Thoracic aorta (tissue), 2 donors: ENCODE data around the gene MRPL49. TPM values are rescaled to one million over a fixed set of nuclear protein-coding genes. Genes with fewer than 3 reads are reported as not detected.
"Not testable (repeated sequence)": the region's sequence is repeated elsewhere in the genome, so short reads cannot be mapped to it uniquely, and the experiment has no call there.

Experiments
- ATAC-seq: fragments of 150-250 bp; one replicate; pipeline ENCODE4 v1.8.0; 2017; ENCODE audit warnings: low read depth; ENCODE audit not compliant: insufficient number of reproducible peaks, low FRiP score
- DNase-seq: peaks from one replicate; pipeline ENCODE4 v3.0.0-alpha.2; 2020; ENCODE audit warnings: low spot score
- H3K27ac ChIP-seq, 2 donors: fragments of 200-600 bp; sonication (generic); 1 replicate in 1 of 2; 2 replicates in 1 of 2; pipeline ENCODE4 v1.5.1; 2016; ENCODE audit warnings: mild to moderate bottlenecking in 2 of 2, moderate library complexity in 2 of 2
- H3K27me3 ChIP-seq: fragments of 200-600 bp; sonication (generic); replicated peaks from 2 replicates; pipeline ENCODE4 v1.6.0; 2016; ENCODE audit warnings: mild to moderate bottlenecking; ENCODE audit not compliant: insufficient read depth
- H3K36me3 ChIP-seq: fragments of 200-600 bp; sonication (generic); one replicate; pipeline ENCODE4 v1.5.1; 2016
- H3K4me1 ChIP-seq, 2 donors: fragments of 200-600 bp; sonication (generic); 1 replicate in 1 of 2; 2 replicates in 1 of 2; pipeline versions ENCODE4 v1.5.1 to v1.6.0; 2016; ENCODE audit warnings: low read depth in 2 of 2, mild to moderate bottlenecking in 1 of 2; ENCODE audit not compliant: control insufficient read depth in 1 of 2
- H3K4me3 ChIP-seq: fragments of 200-600 bp; sonication (generic); 2 replicates; pipeline ENCODE4 v1.5.1; 2016; ENCODE audit warnings: mild to moderate bottlenecking
- H3K9me3 ChIP-seq: fragments of 200-600 bp; sonication (generic); 2 replicates; pipeline ENCODE4 v1.5.1; 2016
- CTCF ChIP-seq: fragments of 200-600 bp; sonication (generic); IDR thresholded peaks from one replicate; pipeline ENCODE4 v1.5.1; 2019; ENCODE audit warnings: antibody characterized with exemption
- total RNA-seq, 2 donors: library from RNA; depleted of rRNA; stranded (reverse); fragments of >200 nt; gene quantifications; one replicate each; pipeline versions ENCODE4 v1.1.0 to v1.2.3, GENCODE V29; 2016

The MRPL49 gene
- total RNA-seq, 2 donors from 2014 or later: 44.6 to 61.1 TPM

GRCh38 chr11:65148657-65149056 is 26.5 kb downstream of the MRPL49 start:
- TF ChIP-seq CTCF: no peak
- no peaks in the 10 kb centered on the region for H3K9me3 ChIP-seq
- DNase-seq (no peak), ATAC-seq (no peak)
- no peaks in the 10 kb centered on the region for H3K36me3 ChIP-seq
- no peak overlapping the region for H3K4me3 ChIP-seq
- H3K4me1 ChIP-seq: peaks cover 6 to 11% of the 10 kb centered on the region in 2 donors
- no peak overlapping the region for H3K27ac ChIP-seq
- H3K27me3 ChIP-seq: no peaks in the 10 kb centered on the region

- H3K27ac ChIP-seq: peak overlapping the region; percentile 67 to 81
- peaks cover 6 to 11% of the 10 kb centered on the region in 2 donors for H3K4me1 ChIP-seq
- not testable (repeated sequence) for H3K27me3 ChIP-seq, ATAC-seq, DNase-seq, H3K36me3 ChIP-seq, H3K9me3 ChIP-seq
- peak overlapping the region; percentile 43 for H3K4me3 ChIP-seq
Observed at GRCh38 chr11:65150131-65150508, 28.0 kb downstream of the MRPL49 start.

GRCh38 chr11:65150509-65151299 is 28.6 kb downstream of the MRPL49 start:
- H3K27me3 ChIP-seq: no peaks in the 10 kb centered on the region
- H3K27ac ChIP-seq: peak overlapping the region; percentile 67 to 81
- no peaks in the 10 kb centered on the region for H3K36me3 ChIP-seq
- peak overlapping the region; percentile 43 for H3K4me3 ChIP-seq
- ATAC-seq: peak; percentile 81
- no peaks in the 10 kb centered on the region for H3K9me3 ChIP-seq
- peak; percentile 85 for DNase-seq
- peaks cover 6 to 11% of the 10 kb centered on the region in 2 donors for H3K4me1 ChIP-seq
- TF ChIP-seq CTCF: no peak

- H3K27ac ChIP-seq: peak overlapping the region in 1 of 2 donors; percentile 81
- no peak overlapping the region for H3K4me3 ChIP-seq
- ATAC-seq: no peak
- no peak for DNase-seq
- TF ChIP-seq CTCF: no peak
- no peaks in the 10 kb centered on the region for H3K9me3 ChIP-seq
- no peaks in the 10 kb centered on the region for H3K36me3 ChIP-seq
- peaks cover 6 to 11% of the 10 kb centered on the region in 2 donors for H3K4me1 ChIP-seq
- H3K27me3 ChIP-seq: no peaks in the 10 kb centered on the region
Observed at GRCh38 chr11:65151331-65151899, 29.3 kb downstream of the MRPL49 start.

GRCh38 chr11:65152122-65152521 is 30.0 kb downstream of the MRPL49 start:
- H3K4me3 ChIP-seq: no peak overlapping the region

More at GRCh38 chr11:65152122-65152521, 30.0 kb downstream of the MRPL49 start:
- TF ChIP-seq CTCF: no peak
- Histone ChIP-seq H3K27me3 (no peaks in the 10 kb centered on the region), H3K4me1 (peaks cover 6 to 11% of the 10 kb centered on the region in 2 donors), H3K36me3 (no peaks in the 10 kb centered on the region), H3K9me3 (no peaks in the 10 kb centered on the region), H3K27ac (peak overlapping the region in 1 of 2 donors; percentile 29)
- no peak for DNase-seq
- ATAC-seq: no peak
